Stimulated activated CD8-positive, alpha-beta memory T cell treated with anti-CD3 and anti-CD28 coated beads, Interleukin-15, amount 100 ng/mL, for 1 hour (primary cell): ENCODE data around the gene FAM229A.

Source experiments
- DNase-seq: peaks from one replicate; pipeline ENCODE4 v3.0.0-alpha.2; 2020; ENCODE audit warnings: low read depth

Gene FAM229A

GRCh38 chr1:32330558-32331151, 31.6 kb downstream of the FAM229A start:
- DNase-seq, result no peak

GRCh38 chr1:32329931-32330466, 32.3 kb downstream of the FAM229A start:
- no peak for DNase-seq

GRCh38 chr1:32327204-32327603, 35.1 kb downstream of the FAM229A start:
- no peak for DNase-seq

- DNase-seq, result no peak
Observed at GRCh38 chr1:32321712-32322291, 40.5 kb downstream of the FAM229A start.

- DNase-seq, result no peak
Observed at GRCh38 chr1:32318127-32318869, 44.0 kb downstream of the FAM229A start.

- DNase-seq, result no peak
Observed at GRCh38 chr1:32316903-32317277, 45.4 kb downstream of the FAM229A start.

- DNase-seq, result no peak
Observed at GRCh38 chr1:32311709-32312393, 50.4 kb downstream of the FAM229A start.
